GM18526 (cell line): Measurements from ENCODE around the gene ATP1A2.

Source experiments
- POLR2A ChIP-seq: IDR thresholded peaks from 3 replicates; pipeline ENCODE4 v1.6.1; 2011; ENCODE audit not compliant: insufficient read length; ENCODE audit errors: extremely low read depth

ATP1A2 gene

GRCh38 chr1:160082487-160082886, 33.1 kb upstream of the ATP1A2 start:
- no peak for TF ChIP-seq POLR2A

- TF ChIP-seq POLR2A = no peak
Observed at GRCh38 chr1:160082926-160083325, 32.6 kb upstream of the ATP1A2 start.

DNA sequence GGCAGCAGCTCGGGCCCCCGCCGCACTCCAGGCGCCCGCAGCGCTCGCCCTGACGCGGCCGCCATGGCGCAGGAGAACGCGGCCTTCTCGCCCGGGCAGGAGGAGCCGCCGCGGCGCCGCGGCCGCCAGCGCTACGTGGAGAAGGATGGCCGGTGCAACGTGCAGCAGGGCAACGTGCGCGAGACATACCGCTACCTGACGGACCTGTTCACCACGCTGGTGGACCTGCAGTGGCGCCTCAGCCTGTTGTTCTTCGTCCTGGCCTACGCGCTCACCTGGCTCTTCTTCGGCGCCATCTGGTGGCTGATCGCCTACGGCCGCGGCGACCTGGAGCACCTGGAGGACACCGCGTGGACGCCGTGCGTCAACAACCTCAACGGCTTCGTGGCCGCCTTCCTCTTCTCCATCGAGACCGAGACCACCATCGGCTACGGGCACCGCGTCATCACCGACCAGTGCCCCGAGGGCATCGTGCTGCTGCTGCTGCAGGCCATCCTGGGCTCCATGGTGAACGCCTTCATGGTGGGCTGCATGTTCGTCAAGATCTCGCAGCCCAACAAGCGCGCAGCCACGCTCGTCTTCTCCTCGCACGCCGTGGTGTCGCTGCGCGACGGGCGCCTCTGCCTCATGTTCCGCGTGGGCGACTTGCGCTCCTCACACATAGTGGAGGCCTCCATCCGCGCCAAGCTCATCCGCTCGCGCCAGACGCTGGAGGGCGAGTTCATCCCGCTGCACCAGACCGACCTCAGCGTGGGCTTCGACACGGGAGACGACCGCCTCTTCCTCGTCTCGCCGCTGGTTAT, 31.4 kb upstream of the ATP1A2 start:
- no peak for TF ChIP-seq POLR2A

- TF ChIP-seq POLR2A = no peak
Observed at GRCh38 chr1:160084771-160085321, 30.7 kb upstream of the ATP1A2 start.

GRCh38 chr1:160085686-160086455, 29.7 kb upstream of the ATP1A2 start:
- TF ChIP-seq POLR2A = no peak

DNA sequence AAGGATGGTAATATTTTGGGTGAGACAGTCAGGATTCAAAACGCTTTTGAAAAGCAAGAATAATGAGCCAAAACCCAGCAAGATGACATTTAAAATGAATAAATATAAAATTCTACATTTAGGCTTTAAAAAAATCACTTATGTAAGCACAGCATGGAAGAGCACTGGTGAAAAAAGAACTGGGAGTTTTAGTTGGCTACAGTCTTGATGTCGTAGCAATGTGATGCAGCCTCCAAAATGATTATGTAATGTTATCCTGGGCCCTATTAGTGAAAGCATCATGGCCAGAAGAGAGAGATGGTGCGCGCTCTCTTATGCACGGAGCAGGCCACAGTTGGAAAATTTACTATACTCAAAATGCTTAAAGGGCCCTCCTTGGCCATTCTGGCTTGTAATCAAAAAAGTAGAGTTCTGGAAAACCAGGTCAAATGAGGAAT, 29.1 kb upstream of the ATP1A2 start:
- no peak for TF ChIP-seq POLR2A

GRCh38 chr1:160087118-160087662, 28.4 kb upstream of the ATP1A2 start:
- no peak for TF ChIP-seq POLR2A

GRCh38 chr1:160089883-160090282, 25.7 kb upstream of the ATP1A2 start:
- no peak for TF ChIP-seq POLR2A

DNA sequence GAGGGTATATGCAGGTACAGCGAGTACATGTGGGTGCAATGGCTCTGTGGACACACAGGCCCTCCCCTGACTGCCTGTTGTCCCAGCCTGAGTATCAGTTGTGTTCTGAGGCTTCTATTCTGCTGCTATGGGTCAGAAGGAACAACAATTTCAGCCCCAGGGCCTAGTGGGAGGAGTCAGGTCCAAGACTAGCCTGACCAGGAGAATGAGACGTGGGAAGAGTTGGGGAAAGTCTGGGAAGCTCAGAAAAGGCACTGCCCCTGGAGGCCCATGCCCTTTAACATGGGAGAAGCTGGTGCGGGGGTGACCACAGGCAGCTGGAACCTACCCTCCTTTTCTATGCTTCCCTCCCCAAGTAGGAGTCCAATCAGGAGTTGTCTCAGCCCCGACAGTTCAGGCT, 24.8 kb upstream of the ATP1A2 start:
- no peak for TF ChIP-seq POLR2A

DNA sequence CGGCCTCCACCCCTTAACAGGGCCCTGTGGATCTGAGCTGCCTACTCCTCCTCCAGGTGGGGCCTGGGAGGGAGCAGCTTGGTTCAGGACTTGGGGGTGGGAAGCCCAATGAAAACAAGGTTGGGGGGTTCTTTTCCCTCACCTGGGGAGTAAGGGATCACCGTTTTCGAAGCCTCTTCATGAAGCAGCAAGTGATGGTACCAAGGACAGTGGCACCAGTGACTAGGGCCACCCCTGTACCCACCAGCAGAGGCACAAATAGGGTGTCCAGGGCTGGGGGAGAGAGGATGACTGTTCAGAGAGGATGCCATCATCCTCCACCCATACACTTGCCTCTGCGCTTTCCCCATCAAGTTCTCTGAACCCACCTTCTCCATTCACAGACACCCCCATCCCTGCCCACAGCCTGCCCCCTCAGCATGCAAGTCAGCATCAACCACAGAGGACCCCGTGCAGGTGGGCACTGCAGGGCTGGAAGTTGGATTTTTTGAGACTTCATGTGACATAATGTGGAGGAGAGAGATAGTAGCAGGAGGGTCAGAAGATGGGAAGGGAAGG, 23.8 kb upstream of the ATP1A2 start:
- TF ChIP-seq POLR2A = no peak

DNA sequence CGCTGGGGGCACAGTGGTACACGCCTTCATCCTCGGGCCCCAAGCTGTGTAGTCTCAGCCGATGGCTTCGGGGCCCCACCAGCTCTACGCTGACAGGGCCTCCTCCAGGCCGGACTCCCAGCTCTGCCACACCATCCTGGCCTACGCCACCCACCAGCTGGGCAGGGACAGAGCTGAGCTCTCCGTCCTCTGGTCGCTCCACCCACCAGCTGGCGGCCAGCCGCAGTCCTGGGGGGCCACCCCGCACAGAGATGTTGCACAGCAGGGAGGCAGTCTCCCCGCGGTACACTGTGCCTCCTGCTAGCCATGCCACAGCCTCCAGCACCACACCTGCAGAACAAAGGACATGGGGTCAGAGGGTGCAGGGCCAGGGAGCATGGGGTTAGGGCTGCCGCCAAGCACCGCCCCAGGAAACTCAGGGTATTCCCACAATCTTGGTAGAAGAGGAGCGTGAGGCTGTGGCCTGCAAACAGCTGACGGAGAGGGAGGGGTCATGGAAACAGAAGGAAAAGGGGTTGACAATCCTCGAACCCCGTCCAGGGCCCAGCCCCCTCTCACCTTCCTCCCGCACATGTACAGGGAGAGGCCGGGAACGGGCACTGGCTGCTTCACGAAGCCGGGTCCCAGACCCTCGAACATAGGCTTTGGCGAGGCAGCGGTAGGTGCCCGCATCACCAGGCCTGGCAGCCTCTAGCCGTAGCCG, 23.0 kb upstream of the ATP1A2 start:
- TF ChIP-seq POLR2A = no peak

GRCh38 chr1:160093069-160093395, 22.5 kb upstream of the ATP1A2 start:
- no peak for TF ChIP-seq POLR2A

DNA sequence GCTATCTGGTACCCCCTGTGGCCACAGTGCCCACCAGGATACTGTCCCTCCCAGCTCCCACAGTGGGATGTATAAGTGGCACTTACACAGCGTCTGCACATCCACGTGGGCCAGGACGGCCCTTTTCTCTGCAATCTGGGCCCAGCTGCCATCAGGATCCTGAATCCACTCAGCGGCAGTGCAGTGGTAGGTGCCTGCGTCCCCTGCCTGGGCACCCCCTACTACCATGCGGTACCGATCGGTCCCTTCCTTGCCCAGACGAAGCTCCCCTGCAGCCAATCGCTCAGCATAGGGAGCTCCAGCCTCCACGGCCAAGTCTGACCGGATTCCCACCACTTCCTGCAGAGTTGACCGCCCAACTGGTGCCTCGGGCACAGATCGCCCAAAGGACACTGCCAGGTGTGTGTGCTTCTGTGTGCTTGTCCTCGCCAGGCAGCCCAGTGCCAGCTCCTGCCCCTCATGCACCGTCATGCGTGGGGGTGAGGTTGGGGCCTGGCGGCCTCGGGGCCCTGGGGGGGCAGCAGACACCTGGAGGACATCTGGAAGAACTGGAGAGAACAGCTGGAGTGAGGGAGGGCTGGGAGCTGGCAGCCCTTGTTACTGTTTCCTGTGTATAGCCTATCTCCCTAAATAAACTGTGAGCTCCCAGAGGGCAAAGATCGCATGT, 21.8 kb upstream of the ATP1A2 start:
- TF ChIP-seq POLR2A = no peak

- TF ChIP-seq POLR2A = no peak
Observed at GRCh38 chr1:160094291-160094625, 21.3 kb upstream of the ATP1A2 start.

GRCh38 chr1:160094806-160095205, 20.8 kb upstream of the ATP1A2 start:
- TF ChIP-seq POLR2A = no peak
